Mesodermal cell (in vitro differentiated cells): ENCODE data around the gene SCN5A.
"Not testable (repeated sequence)": the region's sequence is repeated elsewhere in the genome, so short reads cannot be mapped to it uniquely, and the experiment has no call there.

Source experiments
- H3K27ac ChIP-seq: 2 replicates; pipeline ENCODE4 v1.7.0; 2013; ENCODE audit warnings: mild to moderate bottlenecking, low read depth, low read length, moderate library complexity; ENCODE audit not compliant: severe bottlenecking
- H3K36me3 ChIP-seq: 2 replicates; pipeline ENCODE4 v1.7.1; 2013; ENCODE audit warnings: mild to moderate bottlenecking, low read length, moderate library complexity; ENCODE audit not compliant: control insufficient read depth, insufficient read depth
- H3K4me1 ChIP-seq: one replicate; pipeline ENCODE4 v1.7.1; 2013; ENCODE audit warnings: mild to moderate bottlenecking, low read length; ENCODE audit not compliant: insufficient read depth, control insufficient read depth, poor library complexity, severe bottlenecking
- H3K4me3 ChIP-seq: 2 replicates; pipeline ENCODE4 v1.7.0; 2013; ENCODE audit warnings: low read length, control low read depth, mild to moderate bottlenecking; ENCODE audit not compliant: insufficient read depth, poor library complexity, severe bottlenecking; ENCODE audit errors: extremely low read depth
- H3K9me3 ChIP-seq: 2 replicates; pipeline ENCODE4 v1.7.1; 2013; ENCODE audit warnings: mild to moderate bottlenecking, low read length, moderate library complexity; ENCODE audit not compliant: control insufficient read depth
- WGBS, 2 experiments: methylation state at CpG; one replicate each; pipeline ENCODE4 v1.1.5; 2013; ENCODE audit warnings: missing lambda C conversion rate in 2 of 2; ENCODE audit not compliant: insufficient coverage in 2 of 2; 5-methylcytosine and 5-hydroxymethylcytosine counted together

SCN5A gene

DNA sequence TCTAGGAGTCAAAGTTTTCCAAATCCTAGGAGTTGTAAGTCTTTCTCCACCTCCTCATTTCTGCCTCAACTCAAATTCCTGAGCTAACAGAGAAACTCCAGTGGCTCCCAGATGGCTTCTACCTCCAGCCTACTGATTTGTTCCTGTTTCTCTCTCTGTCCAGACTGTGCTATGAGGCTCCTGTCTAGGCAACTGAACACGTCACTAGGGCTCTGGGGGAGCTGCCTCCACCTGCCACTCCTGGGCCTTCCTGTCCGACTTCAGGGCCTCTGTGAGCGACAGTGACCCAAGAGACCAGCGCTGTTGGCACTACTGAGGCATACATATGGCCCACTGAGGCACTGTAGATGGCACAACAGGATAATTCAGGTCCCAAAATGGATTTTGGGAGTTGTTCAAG is 82.0 kb downstream of the SCN5A start:
- Histone ChIP-seq H3K4me3 (no peak overlapping the region), H3K9me3 (no peaks in the 10 kb centered on the region), H3K4me1 (no peaks in the 10 kb centered on the region), H3K27ac (no peak overlapping the region), H3K36me3 (no peaks in the 10 kb centered on the region)
- WGBS, 2 experiments = 84 to 97% methylated on average over 4 of the region's 4 CpGs

DNA sequence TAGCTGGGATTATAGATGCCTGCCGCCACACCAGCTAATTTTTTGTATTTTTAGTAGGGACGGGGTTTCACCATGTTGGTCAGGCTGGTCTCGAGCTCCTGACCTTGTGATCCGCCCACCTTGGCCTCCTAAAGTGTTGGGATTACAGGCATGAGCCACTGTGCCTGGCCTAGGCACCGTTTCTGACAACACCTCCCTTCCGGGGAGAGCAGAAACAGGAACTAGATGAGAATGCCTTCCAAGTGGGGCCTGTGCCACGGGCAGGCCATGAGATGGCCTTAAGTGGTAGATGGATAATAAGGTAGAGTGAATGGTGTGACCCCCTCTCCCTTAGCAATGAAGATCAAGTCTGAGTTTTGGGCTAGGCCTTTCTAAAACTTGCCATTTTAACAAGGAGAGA is 82.7 kb downstream of the SCN5A start:
- not testable (repeated sequence) for H3K36me3 ChIP-seq, H3K4me3 ChIP-seq, H3K27ac ChIP-seq, H3K9me3 ChIP-seq, H3K4me1 ChIP-seq
- 89 to 90% methylated on average over 4 to 6 of the region's 7 CpGs for WGBS, 2 experiments

DNA sequence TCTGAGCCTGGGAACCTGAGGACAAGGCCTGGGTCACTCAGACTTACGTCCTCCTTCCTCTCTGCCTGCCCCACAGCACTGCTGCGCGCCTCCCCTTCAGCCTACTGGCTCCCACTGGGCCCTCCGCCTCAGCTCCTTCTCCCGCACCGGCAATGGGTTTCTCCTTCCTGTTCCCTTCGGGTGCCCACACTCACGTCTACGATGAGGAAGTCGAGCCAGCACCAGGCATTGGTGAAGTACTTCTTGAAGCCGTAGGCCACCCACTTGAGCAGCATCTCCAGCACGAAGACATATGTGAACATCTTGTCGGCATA is 83.3 kb downstream of the SCN5A start:
- Histone ChIP-seq H3K27ac (no peak overlapping the region), H3K4me3 (no peak overlapping the region), H3K4me1 (no peaks in the 10 kb centered on the region), H3K9me3 (no peaks in the 10 kb centered on the region), H3K36me3 (no peaks in the 10 kb centered on the region)
- WGBS, 2 experiments = 97 to 99% methylated on average over 12 to 13 of the region's 13 CpGs

DNA sequence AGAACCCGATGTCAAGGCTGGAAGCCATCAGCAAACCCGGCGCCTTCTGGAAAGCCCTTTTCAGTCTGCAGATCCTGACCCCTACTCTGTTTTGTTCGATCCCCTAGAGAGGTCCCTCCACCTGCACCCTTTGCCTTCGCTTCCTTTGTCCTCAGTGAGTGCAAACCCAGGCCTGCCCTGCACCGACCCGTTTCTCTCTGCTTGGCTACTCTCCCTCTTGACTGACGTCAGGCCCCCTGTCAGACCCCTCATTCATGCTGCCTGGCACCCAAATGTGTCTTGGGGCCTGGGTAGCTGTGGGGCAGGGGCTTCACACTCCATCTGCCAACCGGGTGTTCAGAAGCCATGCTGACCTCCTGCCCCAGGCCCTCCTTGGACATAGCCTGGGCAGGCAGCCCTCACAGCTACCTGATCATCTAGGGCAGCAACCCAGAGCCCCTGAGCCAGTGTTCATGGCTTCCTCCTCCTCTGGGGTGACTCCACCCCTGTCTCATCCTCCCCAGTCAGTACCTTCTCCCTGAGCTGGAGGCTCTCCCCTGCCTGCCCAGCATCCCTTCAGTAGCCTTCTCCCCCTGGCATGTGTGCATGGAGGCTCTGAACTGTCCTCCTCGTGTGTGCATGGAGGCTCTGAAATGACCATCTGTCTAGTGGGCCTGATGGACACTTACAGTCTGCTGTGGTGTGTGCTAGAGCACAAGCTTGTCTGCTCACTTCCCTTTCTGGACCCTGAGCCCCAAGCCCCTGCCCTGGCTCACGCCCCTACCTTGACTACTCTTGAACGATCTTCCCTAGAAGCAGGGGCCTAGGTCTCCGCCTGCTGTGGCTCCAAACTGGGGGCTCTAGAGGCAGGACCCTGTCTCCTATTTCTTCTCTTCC is 83.9 kb downstream of the SCN5A start:
- H3K4me1 ChIP-seq = no peaks in the 10 kb centered on the region
- no peak overlapping the region for H3K27ac ChIP-seq
- no peaks in the 10 kb centered on the region for H3K9me3 ChIP-seq
- WGBS, 2 experiments = 91 to 95% methylated on average over 11 to 12 of the region's 13 CpGs
- no peaks in the 10 kb centered on the region for H3K36me3 ChIP-seq
- no peak overlapping the region for H3K4me3 ChIP-seq

DNA sequence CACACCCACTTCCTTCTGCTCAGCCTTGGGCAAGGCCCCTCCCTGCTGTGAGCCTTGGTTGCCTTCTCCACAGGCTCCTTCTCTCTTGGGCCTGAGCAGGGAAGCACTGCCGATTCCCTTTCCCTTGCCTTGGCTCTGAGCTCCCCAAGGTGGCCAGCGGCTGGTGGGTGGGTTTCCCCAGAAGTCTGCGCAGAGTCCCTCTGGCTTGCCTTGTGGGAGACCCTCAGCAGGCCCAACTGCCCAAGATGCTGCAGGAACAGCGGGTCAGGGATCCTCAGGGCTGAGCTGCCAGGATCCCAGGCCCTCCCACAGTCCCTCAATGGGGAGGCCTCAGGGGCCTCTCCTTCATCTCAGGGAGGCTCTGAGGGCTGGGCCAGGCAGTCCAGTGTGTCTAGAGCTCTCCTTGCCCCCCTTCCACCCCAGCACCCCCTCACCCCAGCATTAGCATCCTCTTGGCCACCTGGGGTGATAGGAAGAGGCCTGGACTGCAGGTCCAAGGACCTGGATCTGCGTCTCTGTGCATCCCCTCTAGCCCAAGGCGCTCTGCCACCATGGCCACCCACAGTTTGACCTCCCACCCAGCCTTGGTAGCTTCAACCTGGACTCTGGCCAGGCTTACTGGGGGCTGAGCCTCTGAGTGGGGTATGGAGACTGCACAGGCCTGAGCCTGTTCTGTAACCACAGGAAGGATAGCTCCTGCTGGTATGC is 84.7 kb downstream of the SCN5A start:
- H3K4me3 ChIP-seq = no peak overlapping the region
- 95 to 100% methylated on average over 4 to 6 of the region's 6 CpGs for WGBS, 2 experiments
- H3K9me3 ChIP-seq = no peaks in the 10 kb centered on the region
- H3K36me3 ChIP-seq = no peaks in the 10 kb centered on the region
- H3K27ac ChIP-seq = no peak overlapping the region
- no peaks in the 10 kb centered on the region for H3K4me1 ChIP-seq

DNA sequence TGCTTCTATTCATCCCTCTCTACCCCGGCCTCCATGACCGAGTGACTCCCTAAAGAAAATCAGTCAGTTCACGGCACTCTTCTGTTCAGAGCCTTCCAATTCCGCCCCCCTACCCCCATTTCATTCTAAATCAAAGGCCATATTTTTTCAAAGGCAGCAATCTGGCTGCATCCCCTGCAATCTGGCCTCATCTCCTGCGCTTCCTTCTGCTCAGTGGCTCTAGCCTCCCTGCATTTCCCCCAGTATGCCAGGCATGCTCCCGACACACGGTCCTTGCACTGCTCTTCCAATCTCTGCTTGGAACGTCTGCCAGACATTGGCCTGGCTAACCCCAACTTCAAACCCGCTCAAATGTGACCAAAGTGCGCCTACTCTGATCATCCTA is 85.6 kb downstream of the SCN5A start:
- Histone ChIP-seq H3K4me3 (no peak overlapping the region), H3K9me3 (no peaks in the 10 kb centered on the region)
- WGBS, 2 experiments = 73 to 94% methylated on average over 10 of the region's 10 CpGs

DNA sequence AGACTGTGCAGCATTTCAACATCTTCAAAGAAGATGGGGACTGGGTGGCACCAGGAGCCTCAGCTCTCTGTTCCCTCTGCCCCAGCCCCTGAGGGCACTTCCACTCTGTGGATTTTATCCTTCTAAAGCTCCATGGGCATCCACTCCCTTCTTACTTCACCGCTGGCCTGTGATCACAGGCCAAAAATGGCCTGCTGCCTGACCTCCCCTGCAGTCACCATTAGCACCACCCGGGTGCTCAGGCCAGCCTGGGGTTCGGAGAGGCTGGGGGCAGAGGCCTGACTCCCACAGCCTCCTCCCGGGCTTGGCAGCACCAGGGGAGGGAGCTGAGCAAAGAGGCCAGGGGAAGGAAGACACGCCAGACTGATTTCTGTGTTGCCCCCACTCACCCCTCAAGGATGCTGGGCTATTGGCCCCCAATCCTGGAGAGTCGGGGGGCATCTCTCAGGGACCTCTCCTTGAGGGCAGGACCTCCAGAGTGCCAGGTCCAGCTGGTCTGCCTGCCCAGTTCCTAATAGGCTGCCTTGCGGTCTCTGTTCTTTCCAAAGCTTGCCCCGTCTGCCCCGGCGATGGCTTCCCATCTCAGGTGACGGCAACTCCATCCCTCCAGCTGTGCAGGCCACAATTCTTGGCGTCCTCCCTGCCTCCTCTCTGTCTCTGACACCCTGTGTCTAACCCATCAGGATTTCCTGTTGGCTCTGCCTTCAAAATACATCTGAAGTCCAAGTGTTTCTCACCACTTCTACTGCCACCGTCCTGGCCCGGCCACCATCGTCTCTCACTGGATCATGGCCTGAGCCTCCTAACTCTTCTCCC is 86.2 kb downstream of the SCN5A start:
- Histone ChIP-seq H3K4me3 (no peak overlapping the region), H3K27ac (no peak overlapping the region), H3K9me3 (no peaks in the 10 kb centered on the region), H3K4me1 (no peaks in the 10 kb centered on the region), H3K36me3 (no peaks in the 10 kb centered on the region)
- WGBS, 2 experiments = 91 to 95% methylated on average over 12 to 14 of the region's 15 CpGs

More for the DNA sequence above, 85.6 kb downstream of the SCN5A start:
- no peak overlapping the region for H3K27ac ChIP-seq
- no peaks in the 10 kb centered on the region for H3K36me3 ChIP-seq
- H3K4me1 ChIP-seq = no peaks in the 10 kb centered on the region

DNA sequence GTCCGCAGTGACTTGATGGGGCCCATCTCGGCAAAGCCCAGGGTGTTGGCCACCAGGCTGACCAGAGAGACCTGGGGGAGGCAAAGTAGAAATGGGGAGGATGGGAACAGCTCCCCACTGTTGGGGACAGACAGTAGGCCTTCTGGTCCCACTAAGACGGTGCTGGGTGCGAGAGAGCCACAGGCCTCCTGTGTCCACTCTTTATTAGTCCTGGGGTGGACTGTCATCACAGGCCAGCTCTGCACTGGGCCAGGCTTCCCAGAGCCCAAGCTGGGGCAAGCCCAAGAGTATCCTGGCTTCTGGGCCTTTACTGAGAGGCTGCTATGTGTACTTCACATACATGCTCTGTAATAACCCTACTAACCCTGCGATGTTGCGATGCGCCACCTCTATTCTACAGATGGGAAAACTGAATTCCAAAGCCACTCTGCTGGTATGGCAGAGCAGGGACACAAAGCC is 87.0 kb downstream of the SCN5A start:
- Histone ChIP-seq H3K4me1 (no peaks in the 10 kb centered on the region), H3K4me3 (no peak overlapping the region), H3K36me3 (no peaks in the 10 kb centered on the region), H3K27ac (no peak overlapping the region), H3K9me3 (no peaks in the 10 kb centered on the region)
- WGBS, 2 experiments = 92 to 97% methylated on average over 7 of the region's 7 CpGs

DNA sequence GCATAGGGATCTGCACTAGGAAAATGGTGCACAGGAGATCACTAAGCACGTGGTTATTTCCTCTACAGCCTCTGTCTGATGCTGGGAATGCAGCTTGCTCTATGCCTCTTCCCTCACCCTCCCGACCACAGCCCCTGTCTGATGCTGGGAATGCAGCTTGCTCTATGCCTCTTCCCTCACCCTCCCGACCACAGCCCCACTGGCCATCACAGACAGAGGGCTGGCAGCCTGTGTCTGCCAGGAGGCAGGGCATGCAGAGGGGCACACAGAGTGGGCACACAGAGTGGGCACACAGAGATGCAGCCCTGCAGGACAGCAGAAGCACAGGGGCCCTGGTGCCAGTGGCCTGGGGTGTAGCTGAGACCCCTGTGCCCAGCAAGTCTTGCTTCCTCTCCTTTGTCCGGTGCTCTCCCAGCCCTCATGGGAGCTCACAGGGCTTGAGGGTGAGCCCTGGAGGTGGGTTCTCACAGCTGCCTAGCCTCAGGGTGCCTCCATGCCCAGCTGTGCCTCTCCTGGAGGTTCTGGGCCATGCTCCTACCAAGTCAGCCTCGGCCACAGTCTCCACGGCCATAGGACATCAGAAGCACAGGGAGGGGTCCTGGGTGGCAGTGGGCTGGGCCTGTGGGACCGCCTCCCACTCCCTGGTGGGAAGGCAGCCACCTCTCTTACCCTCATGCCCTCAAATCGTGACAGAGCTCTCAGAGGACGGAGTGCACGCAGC is 87.6 kb downstream of the SCN5A start:
- H3K4me3 ChIP-seq = no peak overlapping the region
- no peaks in the 10 kb centered on the region for H3K36me3 ChIP-seq
- no peak overlapping the region for H3K27ac ChIP-seq
- no peaks in the 10 kb centered on the region for H3K9me3 ChIP-seq
- 86 to 87% methylated on average over 7 to 10 of the region's 10 CpGs for WGBS, 2 experiments
- H3K4me1 ChIP-seq = no peaks in the 10 kb centered on the region

DNA sequence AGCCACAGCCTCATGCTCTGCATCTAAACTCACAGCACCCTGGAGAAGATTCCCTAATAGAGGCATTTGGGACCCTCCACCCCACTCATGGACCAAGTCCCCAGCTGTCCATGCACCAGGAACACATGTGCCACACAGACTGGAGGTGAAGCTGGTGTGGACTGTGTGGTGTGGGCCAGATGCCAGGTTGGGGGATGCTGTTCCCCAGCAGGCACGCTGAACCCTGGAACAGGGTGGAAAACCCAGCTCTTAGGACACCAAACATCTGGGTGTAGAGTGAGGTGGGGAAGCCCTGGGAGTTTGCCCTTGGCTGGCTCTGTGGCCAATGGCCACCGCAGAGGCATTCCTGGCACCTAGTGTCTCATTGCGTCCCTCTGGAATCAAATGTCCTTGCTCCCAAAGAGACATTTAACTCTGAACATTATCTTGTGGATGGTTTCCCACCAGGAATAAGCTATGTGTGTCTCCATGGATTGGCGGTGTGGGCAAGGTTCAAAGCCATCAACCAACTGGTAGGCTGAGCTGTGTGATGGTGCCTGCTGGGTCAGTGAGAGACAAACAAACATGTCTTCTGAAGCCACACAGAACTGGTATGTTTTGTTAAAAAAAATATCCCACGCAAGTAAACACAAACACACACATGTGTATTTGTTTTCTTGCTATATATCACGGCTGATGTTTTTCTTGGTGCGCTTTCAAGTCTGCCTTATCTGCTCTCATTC is 88.3 kb downstream of the SCN5A start:
- no peaks in the 10 kb centered on the region for H3K36me3 ChIP-seq
- H3K27ac ChIP-seq = no peak overlapping the region
- H3K9me3 ChIP-seq = no peaks in the 10 kb centered on the region
- H3K4me3 ChIP-seq = no peak overlapping the region
- H3K4me1 ChIP-seq = no peaks in the 10 kb centered on the region
- WGBS, 2 experiments = 87 to 96% methylated on average over 4 to 6 of the region's 7 CpGs
